Motor neuron (in vitro differentiated cells): ENCODE data around the gene ARHGEF28. TPM values are rescaled to one million over a fixed set of nuclear protein-coding genes. Genes with fewer than 3 reads are reported as not detected.
A peak's percentile ranks its signal among the peaks of the same experiment; 100 is the strongest.

Source experiments
- ATAC-seq, 8 experiments: fragments of 200-7000 bp; cut with Tn5 transposase; replicated peaks in 6 of 8; 2 replicates each; pipeline ENCODE4 v1.8.0; 2021; ENCODE audit warnings: mild to moderate bottlenecking in 8 of 8, moderate library complexity in 8 of 8
- H3K27ac ChIP-seq, 2 donors: fragments of 250-450 bp; sonication (Bioruptor Pico); 2 replicates each; pipeline ENCODE4 v1.9.0; 2021; ENCODE audit warnings: antibody characterized with exemption in 2 of 2, mild to moderate bottlenecking in 2 of 2, moderate library complexity in 1 of 2
- H3K4me1 ChIP-seq, 2 donors: fragments of 250-450 bp; sonication (Bioruptor Pico); replicated peaks in 1 of 2; 2 replicates each; pipeline ENCODE4 v1.6.1; 2021; ENCODE audit warnings: antibody characterized with exemption in 2 of 2, mild to moderate bottlenecking in 2 of 2, moderate library complexity in 1 of 2
- H3K4me3 ChIP-seq, 5 donors: fragments of 250-450 bp; sonication (Bioruptor Pico); 2 replicates each; pipeline ENCODE4 v1.9.0; 2021; ENCODE audit warnings: antibody characterized with exemption in 5 of 5, mild to moderate bottlenecking in 5 of 5, moderate library complexity in 4 of 5
- WGBS, 10 experiments: fragments of 450-650 bp; shearing (Covaris generic); methylation state at CpG; one replicate each; pipeline ENCODE4 v1.0.0; 2022; 5-methylcytosine and 5-hydroxymethylcytosine counted together
- in situ Hi-C, 9 experiments: fragments of 400-800 bp; cut with MboI; loops; one replicate each; pipeline ENCODE4 v1.15.0; 2021; ENCODE audit warnings: low sequenced_read_pairs in 9 of 9, low pct_unique_long_range_greater_than_20kb in 2 of 9; ENCODE audit not compliant: unreplicated experiment in 9 of 9
- total RNA-seq, 8 experiments: library from RNA; unstranded; fragments of 300-600 nt; gene quantifications; 2 replicates each; pipeline versions ENCODE4 v1.2.3 to v1.2.4, GENCODE V29; 2022

Gene ARHGEF28
- total RNA-seq, 8 experiments from 2014 or later = 0.81 to 29.3 (median 1.9) TPM

DNA sequence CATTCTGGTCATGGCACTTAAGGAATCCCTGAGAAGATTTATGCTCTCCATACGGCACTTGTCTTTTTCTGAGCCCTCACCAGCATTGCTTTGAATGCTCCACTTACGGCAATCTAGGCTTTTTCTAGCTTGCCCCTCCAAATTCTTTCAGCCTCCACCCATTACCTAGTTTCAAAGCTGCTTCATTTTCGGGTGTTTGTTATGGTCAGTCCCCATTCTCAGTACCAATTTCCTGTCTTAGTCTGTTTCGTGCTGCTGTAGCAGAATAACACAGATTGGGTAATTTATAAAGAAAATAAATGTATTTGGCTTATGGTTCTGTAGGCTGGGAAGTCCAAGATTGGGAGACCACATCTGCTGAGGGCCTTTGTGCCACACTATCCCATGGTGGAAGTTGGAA lies 42.0 kb downstream of the ARHGEF28 start:
- H3K4me1 ChIP-seq = peaks cover 0 to 3% of the 10 kb centered on the region in 2 donors
- in situ Hi-C loops = loop anchor here in 1 of 9 experiments (25.0 kb wide), 1 partner anchor 119 kb away; no protein-coding TSS in a partner anchor
- WGBS, 10 experiments = 32 to 100% (median 82%) methylated on average over 1 to 4 of the region's 4 CpGs
- no peak overlapping the region for H3K27ac ChIP-seq
- ATAC-seq = no peak
- no peak overlapping the region for H3K4me3 ChIP-seq

DNA sequence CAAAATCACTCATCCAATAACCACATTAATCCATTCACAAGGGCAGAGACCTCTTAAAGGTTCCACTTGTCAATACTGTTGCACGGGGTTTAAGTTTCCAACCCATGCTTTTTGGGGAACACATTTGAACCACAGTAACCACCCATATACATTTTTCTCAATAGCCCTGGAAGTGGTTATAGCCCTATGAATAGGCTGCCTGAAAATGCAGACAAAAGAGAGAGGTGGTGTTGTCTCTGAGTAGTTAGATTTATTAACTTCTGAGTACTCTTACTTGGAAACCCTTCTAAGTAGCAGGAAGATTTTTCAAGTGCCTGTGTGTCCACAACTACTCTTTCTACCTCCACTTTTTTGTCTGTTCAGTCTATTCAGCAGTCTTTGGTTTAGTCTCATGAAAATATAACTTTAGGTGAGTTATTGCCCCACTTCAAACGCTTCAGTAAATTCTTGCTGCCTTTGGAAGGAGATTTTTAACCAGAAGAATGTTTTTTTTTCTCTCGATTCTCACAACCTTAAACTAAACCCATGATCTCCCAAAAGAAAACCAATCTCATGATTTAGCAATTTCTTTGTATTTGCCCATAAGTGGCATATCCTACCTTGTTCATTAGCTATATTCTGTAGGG lies 42.6 kb downstream of the ARHGEF28 start:
- Histone ChIP-seq H3K4me1 (peaks cover 0 to 3% of the 10 kb centered on the region in 2 donors), H3K4me3 (no peak overlapping the region), H3K27ac (no peak overlapping the region)
- WGBS, 10 experiments = 46 to 74% (median 65%) methylated on average over 2 to 3 of the region's 3 CpGs; no CpG with 5 or more reads in 1 of the 10 experiments
- in situ Hi-C loops = loop anchor here in 1 of 9 experiments (25.0 kb wide), 1 partner anchor 119 kb away; no protein-coding TSS in a partner anchor
- peak in 2 of 8 experiments; percentile 35 to 90 for ATAC-seq

DNA sequence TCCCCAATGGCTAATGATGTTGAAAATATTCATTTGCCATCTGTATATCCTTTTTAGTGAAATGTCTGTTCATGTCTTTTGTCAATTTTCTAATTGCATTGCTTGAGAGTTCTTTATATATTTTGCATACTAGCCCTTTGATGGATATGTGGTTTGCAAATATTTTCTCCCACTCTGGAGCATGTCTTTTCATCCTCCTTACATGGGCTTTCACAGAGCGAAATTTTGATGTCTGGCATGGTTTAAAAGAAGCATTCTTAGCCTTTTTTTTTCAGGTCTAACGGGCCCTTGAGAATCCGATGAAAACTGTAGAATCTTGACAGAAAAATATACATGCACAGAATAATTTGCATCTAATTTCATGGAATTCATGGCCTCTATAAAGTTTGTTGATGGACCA lies 44.7 kb downstream of the ARHGEF28 start:
- 15 to 98% (median 89%) methylated on average over 2 to 3 of the region's 3 CpGs for WGBS, 10 experiments

DNA sequence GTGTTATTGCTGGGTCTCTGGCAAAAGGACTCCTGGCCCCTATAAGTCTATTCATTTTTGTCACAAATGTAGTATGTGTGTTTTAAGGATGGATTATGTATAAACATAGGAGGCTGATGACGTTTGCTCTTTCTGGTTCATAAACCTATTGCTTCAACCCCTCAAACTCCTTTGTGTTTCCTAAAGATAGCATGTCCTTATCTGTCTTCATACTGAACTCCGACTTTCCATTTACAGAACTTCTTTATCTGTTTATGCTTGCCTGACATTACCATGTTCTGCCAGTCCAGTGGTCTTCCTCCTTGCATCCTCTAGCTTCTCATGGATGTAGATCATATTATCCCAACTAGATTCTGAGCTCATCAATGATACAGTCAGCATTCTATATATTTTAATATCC lies 46.1 kb downstream of the ARHGEF28 start:
- in situ Hi-C loops = loop anchor here in 1 of 9 experiments (25.0 kb wide), 1 partner anchor 115 kb away; no protein-coding TSS in a partner anchor

More for the DNA sequence above, 44.7 kb downstream of the ARHGEF28 start:
- Histone ChIP-seq H3K27ac (no peak overlapping the region), H3K4me3 (no peak overlapping the region), H3K4me1 (peaks cover 0 to 3% of the 10 kb centered on the region in 2 donors)
- in situ Hi-C loops = loop anchor here in 1 of 9 experiments (25.0 kb wide), 1 partner anchor 117 kb away; no protein-coding TSS in a partner anchor
- no peak for ATAC-seq

DNA sequence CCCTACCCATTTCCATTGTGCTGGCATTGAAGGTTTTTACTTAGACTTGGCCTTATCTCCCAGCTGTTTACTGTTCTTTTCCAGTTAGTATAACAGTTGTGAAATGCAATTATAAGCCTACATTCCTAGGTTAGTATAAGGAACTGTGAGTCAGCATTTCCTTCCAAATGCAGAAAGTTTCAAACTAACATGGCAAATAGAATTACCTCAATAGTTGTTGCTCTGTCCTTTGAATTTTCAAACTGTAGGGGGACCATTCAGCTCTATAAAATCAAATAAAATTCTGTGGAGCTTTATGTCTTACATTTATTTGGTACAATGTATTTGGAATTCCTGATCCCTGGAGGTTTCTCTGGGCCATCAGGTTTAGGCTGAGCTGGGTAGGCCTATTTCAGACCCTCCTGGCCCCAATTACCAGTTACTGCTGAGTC lies 47.2 kb downstream of the ARHGEF28 start:
- peak in 4 of 8 experiments; percentile 20 to 80 (median 42) for ATAC-seq
- in situ Hi-C loops = loop anchor here in 1 of 9 experiments (25.0 kb wide), 1 partner anchor 114 kb away; no protein-coding TSS in a partner anchor
- Histone ChIP-seq H3K27ac (no peak overlapping the region), H3K4me3 (no peak overlapping the region), H3K4me1 (peaks cover 0 to 2% of the 10 kb centered on the region in 2 donors)

More for the DNA sequence above, 46.1 kb downstream of the ARHGEF28 start:
- Histone ChIP-seq H3K4me1 (peaks cover 0 to 3% of the 10 kb centered on the region in 2 donors), H3K27ac (no peak overlapping the region), H3K4me3 (no peak overlapping the region)
- no peak for ATAC-seq
- WGBS, 10 experiments = 45 to 92% (median 76%) methylated on average over 1 to 2 of the region's 2 CpGs; no CpG with 5 or more reads in 4 of the 10 experiments

DNA sequence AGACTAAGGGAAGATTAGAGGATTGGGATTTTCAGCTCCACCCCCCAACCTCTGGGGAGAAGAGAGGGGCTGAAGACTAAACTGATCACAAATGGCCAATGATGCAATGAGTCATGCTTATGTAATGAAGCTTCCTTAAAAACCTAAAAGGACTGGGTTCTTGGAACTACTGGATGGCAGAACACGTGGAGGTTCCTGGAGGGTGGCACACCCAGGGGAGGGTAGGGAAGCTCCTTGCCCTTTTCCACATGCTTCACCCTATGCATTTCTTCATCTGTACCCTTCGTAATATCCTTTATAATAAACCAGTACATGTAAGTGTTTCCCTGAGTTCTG lies 48.6 kb downstream of the ARHGEF28 start:
- in situ Hi-C loops = loop anchor here in 1 of 9 experiments (25.0 kb wide), 1 partner anchor 113 kb away; no protein-coding TSS in a partner anchor
- Histone ChIP-seq H3K4me3 (no peak overlapping the region), H3K27ac (no peak overlapping the region), H3K4me1 (no peaks in the 10 kb centered on the region)
- WGBS, 10 experiments = 70 to 100% (median 100%) methylated on average over 1 to 2 of the region's 2 CpGs; no CpG with 5 or more reads in 5 of the 10 experiments
- peak in 2 of 8 experiments; percentile 27 to 28 for ATAC-seq

DNA sequence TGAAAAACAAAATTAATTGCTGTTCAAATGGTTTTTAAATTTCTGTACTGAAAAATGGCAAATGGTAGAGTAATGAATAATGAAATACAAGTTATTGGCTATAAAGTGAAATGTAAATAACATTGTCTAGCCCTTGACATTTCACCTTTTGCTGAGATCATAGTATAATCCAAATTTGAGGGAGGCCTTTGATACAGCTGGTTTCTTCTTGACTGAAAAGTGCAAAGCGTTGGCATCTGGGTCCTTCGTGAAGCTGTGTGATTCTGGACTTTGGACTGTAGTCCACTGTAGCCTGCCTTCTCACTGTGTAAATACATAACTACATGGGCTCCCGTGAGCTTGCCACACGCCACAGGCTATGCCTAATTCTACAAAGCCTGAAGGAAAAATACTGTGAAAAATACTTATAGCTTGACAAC lies 52.3 kb downstream of the ARHGEF28 start:
- in situ Hi-C loops = no loop called here
- Histone ChIP-seq H3K4me1 (no peaks in the 10 kb centered on the region), H3K27ac (no peak overlapping the region), H3K4me3 (no peak overlapping the region)
- no peak for ATAC-seq
- 57 to 100% (median 93%) methylated on average over 1 to 4 of the region's 4 CpGs; no CpG with 5 or more reads in 1 of the 10 experiments for WGBS, 10 experiments

DNA sequence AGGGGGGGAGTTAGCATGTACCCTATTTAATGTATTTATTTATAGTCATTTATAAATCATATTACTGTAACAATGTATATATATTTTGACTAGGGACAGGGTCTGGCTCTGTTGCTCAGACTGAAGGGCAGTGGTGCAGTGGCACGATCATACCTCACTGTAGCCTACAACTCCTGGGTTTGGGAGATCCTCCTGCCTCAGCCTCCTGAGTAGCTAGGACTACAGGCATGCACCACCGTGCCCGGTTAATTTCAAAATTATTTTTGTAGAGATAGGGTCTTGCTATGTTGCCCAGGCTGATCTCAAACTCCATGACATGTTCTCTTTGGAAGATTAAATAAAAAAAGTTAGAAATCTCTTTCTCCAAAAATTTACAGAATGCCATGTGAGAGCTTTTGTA lies 52.8 kb downstream of the ARHGEF28 start:
- no peaks in the 10 kb centered on the region for H3K4me1 ChIP-seq
- no peak for ATAC-seq
- in situ Hi-C loops = no loop called here
- WGBS, 10 experiments = 60 to 100% (median 97%) methylated on average over 2 to 3 of the region's 3 CpGs; no CpG with 5 or more reads in 5 of the 10 experiments
- no peak overlapping the region for H3K4me3 ChIP-seq
- H3K27ac ChIP-seq = no peak overlapping the region

DNA sequence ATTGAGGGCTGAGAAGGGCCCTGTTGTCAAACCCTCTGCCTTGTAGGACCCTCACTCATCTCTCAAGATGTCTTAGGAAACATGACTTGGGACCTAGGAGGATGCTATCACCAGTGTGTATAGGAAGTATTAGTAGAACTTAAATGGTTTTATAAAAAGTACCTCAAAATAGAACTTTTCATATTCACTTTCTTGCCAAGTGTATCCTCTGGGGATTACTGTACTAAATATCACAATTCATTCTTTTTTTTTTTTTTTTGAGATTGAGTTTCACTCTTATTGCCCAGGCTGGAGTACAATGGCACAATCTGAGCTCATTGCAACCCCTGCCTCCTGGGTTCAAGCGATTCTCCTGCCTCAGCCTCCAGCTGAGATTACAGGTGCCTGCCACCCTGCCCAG lies 56.2 kb downstream of the ARHGEF28 start:
- ATAC-seq = no peak
- 80 to 100% (median 90%) methylated on average over 1 of the region's 1 CpG; no CpG with 5 or more reads in 5 of the 10 experiments for WGBS, 10 experiments
- in situ Hi-C loops = no loop called here
- no peak overlapping the region for H3K4me3 ChIP-seq
- H3K4me1 ChIP-seq = no peaks in the 10 kb centered on the region
- no peak overlapping the region for H3K27ac ChIP-seq

DNA sequence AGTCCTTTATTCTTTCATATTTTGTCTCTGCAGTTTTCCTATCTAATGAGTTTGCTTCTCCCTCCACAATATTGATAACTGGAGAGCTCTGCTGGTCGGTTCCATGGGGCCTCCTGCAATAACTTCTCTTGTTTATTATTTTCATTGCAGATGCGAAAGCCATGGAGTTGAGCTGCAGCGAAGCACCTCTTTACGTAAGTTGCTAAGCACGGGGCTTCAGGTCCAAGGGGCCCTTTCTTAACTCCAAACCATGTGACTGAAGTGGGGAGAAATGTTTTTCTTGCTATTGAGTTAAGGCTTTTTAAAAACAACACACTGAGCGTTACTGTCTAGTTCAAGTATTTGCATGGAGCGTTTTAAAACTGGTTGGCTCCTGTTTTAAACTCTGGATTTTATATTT lies 58.7 kb downstream of the ARHGEF28 start:
- in situ Hi-C loops = no loop called here
- no peak overlapping the region for H3K4me3 ChIP-seq
- no peak for ATAC-seq
- WGBS, 10 experiments = 70 to 96% (median 87%) methylated on average over 2 to 7 of the region's 7 CpGs
- H3K27ac ChIP-seq = no peak overlapping the region
- no peaks in the 10 kb centered on the region for H3K4me1 ChIP-seq

DNA sequence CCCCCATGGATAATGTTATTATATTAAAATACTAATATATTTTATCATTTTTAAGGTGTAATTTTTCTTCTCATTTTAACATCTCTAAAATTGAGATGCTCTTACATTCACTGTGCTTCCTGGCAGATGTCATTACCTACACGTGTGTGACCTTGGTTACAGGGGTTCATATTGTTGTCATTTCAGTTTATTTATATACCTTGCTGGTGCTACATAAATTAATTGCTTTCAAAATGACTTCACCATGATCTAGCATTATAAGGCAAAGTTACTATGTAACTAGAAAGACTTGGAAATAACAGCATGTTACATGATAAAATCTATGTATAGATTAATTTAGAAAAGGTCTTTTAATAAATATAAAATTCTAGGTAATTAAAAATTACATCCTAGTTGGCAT lies 60.9 kb downstream of the ARHGEF28 start:
- WGBS, 10 experiments = 0 to 100% (median 67%) methylated on average over 1 of the region's 1 CpG; no CpG with 5 or more reads in 3 of the 10 experiments
- in situ Hi-C loops = no loop called here
- no peak for ATAC-seq
- Histone ChIP-seq H3K4me1 (no peaks in the 10 kb centered on the region), H3K4me3 (no peak overlapping the region), H3K27ac (no peak overlapping the region)

DNA sequence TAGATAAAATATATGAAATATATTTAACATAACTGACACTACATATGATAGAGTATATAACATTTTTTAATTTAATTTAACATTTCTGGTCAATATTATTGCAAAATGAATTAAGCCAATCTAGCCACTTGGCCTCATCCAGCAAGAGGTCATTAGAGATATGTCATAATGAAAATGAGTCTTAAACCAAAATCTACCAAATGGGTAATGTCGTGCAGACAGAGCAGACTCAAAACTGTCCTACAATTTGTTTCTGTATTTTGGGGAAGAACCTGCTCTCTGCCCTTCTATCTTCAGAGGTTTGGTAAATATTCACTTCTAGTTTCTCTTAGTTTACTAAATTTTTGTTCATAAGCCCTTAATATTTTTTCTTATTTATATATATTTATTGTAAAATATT lies 61.4 kb downstream of the ARHGEF28 start:
- ATAC-seq = no peak
- Histone ChIP-seq H3K4me3 (no peak overlapping the region), H3K27ac (no peak overlapping the region), H3K4me1 (no peaks in the 10 kb centered on the region)
- WGBS, 10 experiments = 89 to 100% (median 100%) methylated on average over 1 of the region's 1 CpG; no CpG with 5 or more reads in 1 of the 10 experiments
- in situ Hi-C loops = no loop called here

DNA sequence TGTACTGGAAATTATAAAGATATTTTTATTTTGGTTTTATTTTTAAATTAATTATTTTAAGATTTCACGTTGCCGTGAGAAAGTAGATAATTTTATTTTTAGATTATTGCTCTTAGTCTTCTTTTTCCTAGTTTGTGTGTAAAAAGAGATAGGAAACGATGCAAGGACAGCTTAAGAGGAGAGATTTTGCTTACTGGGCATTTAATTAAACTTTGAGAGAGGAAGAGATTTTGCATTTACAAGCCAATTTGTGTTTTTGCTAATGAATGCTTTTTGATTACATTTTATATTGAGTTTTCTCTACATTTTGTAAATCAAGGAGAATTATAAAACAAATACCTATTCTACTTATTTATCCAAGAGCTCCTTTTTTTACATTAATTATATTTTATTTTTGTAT lies 64.0 kb downstream of the ARHGEF28 start:
- Histone ChIP-seq H3K4me1 (peaks cover 0 to 4% of the 10 kb centered on the region in 2 donors), H3K4me3 (no peak overlapping the region), H3K27ac (no peak overlapping the region)
- ATAC-seq = no peak
- in situ Hi-C loops = no loop called here
- 60 to 100% (median 93%) methylated on average over 3 of the region's 3 CpGs; no CpG with 5 or more reads in 1 of the 10 experiments for WGBS, 10 experiments
